ENCODE data around the gene FAM78A.
"Not testable (repeated sequence)": the region's sequence is repeated elsewhere in the genome, so short reads cannot be mapped to it uniquely, and the experiment has no call there.

Gene FAM78A

GRCh38 chr9:131281119-131281965 lies 5.0 kb upstream of the FAM78A start:
- DNase-seq (ENCODE audit: low read depth): no peak

DNA sequence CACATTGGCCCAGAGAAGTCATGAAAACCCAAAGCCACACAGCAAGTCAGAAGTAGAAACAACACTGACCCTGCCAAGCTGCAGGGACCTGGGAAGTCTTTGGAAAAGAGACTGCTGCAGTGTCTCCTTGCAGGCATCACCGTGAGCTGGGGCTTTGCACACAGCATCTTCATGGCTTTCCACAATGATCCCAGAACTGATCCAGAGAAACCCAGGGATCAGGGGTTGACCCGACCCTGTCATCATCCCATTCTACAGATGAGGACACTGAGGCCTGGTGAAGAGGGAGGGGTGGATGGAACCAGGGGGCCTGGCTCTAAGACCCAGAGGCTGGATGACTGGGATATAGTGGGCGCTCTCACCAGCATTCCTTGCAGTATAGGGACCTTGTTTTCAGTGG lies 4.3 kb upstream of the FAM78A start:
- no peak for DNase-seq (ENCODE audit: low read depth)

DNA sequence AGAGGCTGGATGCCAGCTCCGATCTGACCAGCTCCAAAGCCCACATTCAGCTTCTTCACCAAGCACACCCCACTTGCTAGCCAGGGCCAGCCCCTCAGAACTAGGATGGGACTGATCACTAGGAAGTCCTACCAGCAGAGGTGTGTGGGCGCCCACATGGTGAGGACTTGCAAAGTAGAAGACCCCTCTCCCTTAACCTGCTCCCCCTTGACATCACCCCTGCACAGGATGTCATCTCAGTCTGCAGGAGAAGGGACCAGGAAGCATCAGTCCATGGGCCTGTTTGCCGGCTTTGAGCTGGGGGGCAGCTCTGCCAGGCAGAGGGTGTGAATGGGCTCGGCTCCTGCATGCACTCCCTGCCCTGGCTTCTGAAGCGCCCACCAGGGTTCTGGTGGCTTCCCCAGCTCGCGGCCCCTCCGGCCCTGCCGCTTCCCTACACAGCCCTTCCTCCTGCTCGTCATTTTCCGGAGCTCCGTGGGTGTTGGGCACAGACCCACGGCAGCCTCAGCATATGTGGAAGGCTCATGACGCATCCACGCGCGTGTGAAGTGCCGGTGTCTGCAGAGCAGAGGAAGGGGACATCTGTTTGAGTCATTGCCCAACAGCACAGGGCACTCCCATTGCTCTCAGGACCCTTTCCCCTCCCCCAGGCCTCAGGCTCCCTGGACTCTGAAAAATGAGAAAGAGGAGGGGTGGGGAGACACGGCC lies 3.7 kb upstream of the FAM78A start:
- DNase-seq (ENCODE audit: low read depth): no peak

DNA sequence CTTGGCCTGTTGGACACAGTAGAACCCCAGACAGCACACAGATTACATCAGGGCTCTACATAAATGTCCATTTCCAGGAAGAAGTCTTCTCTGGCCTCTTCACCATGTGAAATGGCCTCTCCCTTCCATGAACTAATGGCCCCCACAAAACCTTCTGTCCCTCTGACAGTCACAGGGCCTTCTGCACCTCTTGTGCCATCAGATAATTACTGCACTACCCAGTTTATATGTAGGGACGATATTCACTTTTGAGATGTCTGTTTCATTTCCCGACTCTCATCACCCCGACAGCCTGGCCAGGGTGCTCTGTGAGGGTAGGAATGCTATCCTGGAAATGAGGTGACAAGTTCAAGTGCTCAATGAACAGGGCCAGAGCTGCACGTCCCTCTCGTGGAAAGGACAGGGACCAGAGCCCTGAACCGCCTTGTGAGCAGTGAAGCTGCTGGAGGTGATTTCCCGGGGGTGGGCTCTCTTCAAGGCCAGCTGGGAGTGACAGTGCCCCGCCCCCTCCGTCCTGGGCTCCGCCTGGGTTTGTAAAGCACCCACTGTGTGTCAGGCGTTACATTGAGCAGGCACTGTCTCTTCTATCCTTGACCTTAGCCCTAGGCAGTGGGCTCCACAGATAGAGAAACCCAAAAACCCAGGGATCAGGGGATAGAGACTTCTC lies 3.0 kb upstream of the FAM78A start:
- DNase-seq (ENCODE audit: low read depth): no peak

- no peak for DNase-seq (ENCODE audit: low read depth)
These were observed 2.4 kb upstream of the FAM78A start for GRCh38 chr9:131278702-131279111.

DNA sequence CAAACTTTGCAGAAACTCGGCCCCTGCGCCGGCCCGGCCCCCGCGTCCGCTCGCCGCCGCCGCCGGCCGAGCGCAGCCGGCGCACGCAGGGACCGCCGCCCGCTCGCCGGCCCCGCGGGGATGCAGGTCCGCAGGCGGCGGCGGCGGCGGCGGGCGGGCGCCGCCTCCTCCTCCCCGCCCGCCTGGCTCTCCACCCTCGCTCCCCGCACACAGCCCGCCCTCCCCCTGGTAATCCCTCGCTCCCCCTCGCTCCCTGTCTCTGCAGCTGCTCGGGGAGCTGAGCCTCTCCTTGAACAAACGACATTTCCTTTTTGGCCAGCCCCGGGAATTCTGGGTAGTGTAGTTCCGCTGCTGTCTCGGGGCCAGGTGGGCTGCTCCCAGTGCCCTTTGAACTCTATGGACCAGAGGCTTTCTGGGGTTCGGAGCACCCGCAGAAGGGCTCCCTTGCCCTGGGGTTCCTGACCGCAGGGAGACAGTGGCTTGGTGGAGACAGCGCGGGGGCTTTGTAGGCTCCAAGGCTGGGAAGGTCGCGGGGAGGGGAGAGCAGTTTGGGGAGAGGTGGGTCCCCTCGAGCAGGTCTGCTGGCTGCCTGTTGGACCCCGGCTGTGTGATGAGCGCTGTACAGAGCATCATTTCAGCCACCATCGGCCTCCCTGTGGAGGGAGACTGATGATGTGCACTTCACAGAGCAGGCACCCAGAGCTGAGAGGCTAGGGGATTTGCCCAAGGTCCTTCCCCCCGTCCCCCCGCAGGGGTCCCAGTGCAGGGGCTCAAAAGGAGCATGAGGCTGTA lies 1.8 kb upstream of the FAM78A start:
- peak; percentile 39 for DNase-seq (ENCODE audit: low read depth)

DNA sequence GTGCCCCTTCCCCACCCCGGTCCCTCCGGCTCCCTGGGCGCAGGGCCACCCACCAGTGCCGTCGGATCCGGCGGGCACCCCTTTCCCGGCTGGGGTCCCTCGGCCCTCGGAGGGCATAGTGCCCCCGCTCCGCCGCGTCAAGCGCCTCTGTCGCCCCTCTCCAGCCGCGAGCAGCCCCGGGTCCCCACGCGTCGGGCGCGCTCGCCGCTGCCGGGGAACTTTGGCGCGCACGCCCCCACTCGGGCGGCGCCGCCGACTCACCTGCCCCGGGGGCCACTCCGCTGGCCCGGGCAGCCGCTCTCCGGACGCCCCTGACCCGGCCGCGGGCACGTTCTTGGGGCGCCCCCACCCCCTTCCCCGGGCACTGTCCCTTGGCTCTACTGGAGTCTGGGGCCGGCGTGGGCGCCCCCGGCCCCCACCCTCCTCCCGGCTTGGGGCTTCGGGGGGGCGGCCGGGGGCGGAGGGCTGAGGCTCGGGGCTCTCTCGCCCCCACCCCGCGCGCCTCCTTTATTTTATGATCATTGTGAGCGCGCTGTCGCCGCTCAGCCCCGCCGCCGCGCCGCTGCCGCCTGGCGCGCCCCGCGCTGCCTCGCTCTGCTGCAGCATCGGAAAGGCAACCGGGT lies 1.1 kb upstream of the FAM78A start:
- DNase-seq (ENCODE audit: low read depth): no peak

DNA sequence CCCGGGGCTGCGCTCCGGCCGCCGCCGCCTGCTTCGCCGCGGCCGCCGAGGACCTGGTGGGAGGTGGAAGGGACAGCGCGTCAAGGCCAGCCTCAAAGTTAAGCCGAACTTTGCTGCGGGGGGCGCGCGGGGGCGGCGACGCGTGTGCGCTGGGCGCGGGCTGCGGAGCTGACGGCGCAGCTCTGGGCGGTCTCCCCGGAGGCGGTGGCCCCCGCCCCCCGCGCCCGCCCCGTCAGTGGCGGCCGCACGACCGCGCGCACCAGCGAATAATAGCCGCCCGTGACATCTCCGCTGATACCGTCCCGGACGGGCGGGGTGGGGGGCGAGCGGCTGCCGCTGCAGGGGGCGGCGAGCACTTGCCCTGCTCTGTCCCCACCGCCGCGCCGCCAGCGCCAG lies 579 bp upstream of the FAM78A start:
- DNase-seq (ENCODE audit: low read depth): no peak

DNA sequence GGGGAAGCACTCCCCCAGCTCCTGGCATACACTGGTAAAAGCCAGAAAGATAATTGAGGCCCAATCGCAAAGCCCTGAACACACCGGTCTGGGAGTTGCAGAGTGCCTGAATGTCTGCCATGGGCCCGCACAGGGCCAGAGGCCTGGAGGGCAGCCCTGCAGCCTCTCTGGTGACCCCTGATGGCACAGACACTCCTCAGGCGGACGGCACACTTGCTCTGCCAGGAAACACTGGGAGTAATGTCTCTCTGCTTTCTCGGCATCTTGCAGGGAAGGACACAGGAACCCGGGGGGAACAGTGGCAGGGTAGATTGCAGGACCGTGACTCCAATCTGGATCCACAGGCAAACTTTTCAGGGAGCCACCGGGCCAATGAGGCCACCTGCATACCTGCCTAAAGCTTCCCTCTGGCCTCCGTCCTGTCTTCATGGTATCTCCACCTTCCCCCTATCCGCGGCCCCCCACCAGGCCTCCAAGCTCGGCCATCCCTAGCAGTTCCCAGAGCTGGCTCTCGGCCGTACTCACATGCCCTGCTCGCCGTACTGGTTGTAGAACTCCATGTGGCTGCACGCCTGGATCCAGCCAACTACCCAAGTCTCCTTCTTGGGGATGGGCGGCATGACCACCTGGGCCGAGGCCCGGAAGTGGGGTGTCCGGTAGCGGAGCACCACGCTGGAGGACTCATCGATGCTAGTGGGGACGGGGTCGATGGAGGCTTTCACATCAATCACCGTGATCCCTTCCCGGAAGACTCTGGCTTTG lies 797 bp downstream of the FAM78A start:
- no peak for DNase-seq (ENCODE audit: low read depth)

DNA sequence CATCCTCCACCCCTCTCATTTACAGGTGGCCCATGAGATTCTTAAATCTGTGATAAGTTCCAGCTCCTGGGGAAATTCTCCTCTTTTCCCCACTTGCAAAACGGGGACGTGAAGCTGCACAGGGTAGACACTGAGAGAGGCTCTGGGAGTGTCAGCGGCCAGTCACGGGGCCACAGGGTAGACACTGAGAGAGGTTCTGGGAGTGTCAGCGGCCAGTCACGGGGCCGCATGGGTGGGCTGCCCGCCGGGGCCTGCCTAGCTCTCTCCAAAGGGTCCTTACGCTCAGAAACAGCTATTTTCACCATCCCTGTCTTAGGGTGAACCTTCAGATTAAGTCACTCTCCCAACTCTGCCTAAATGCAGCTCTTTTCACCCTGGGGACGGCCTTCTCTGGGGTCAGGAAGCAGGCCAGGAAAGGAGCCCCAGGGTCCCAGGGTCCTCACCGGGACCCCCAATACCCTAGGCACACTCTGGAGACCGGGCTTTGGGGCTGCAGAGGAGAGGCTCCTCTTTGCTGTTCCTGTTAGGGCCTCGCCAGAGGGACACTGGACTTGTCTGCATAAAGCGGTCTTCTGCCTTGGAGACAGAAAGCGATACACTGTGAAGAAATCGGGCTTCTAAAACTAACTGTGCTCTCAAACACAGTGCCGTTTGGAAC lies 1.5 kb downstream of the FAM78A start:
- DNase-seq (ENCODE audit: low read depth): no peak

- DNase-seq (ENCODE audit: low read depth): no peak
These were observed 2.2 kb downstream of the FAM78A start for GRCh38 chr9:131273856-131274673.

- DNase-seq (ENCODE audit: low read depth): no peak
These were observed 3.0 kb downstream of the FAM78A start for GRCh38 chr9:131273146-131273855.

DNA sequence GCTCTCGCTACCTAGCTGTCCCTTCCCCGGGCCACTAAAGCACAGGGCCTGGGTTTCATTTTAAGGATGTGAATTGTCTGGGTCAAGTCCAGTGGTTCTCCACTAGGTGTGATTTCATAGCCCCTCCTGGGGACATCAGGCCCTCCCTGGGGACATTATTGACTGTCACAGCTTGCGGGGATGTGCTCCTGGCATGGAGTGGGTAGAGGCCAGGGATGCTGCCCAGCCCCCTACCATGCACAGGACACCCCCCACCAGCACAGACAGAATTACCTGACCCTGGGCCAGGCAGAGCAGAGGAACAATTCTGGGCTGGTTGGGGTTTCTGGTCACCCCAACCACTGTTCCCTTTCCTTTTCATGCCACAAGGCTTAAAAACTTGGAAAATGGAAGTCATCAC lies 4.1 kb downstream of the FAM78A start:
- no peak for DNase-seq (ENCODE audit: low read depth)

- no peak for DNase-seq (ENCODE audit: low read depth)
These were observed 4.8 kb downstream of the FAM78A start for GRCh38 chr9:131271506-131271931.

- DNase-seq (ENCODE audit: low read depth): not testable (repeated sequence)
These were observed 5.4 kb downstream of the FAM78A start for GRCh38 chr9:131271016-131271273.

DNA sequence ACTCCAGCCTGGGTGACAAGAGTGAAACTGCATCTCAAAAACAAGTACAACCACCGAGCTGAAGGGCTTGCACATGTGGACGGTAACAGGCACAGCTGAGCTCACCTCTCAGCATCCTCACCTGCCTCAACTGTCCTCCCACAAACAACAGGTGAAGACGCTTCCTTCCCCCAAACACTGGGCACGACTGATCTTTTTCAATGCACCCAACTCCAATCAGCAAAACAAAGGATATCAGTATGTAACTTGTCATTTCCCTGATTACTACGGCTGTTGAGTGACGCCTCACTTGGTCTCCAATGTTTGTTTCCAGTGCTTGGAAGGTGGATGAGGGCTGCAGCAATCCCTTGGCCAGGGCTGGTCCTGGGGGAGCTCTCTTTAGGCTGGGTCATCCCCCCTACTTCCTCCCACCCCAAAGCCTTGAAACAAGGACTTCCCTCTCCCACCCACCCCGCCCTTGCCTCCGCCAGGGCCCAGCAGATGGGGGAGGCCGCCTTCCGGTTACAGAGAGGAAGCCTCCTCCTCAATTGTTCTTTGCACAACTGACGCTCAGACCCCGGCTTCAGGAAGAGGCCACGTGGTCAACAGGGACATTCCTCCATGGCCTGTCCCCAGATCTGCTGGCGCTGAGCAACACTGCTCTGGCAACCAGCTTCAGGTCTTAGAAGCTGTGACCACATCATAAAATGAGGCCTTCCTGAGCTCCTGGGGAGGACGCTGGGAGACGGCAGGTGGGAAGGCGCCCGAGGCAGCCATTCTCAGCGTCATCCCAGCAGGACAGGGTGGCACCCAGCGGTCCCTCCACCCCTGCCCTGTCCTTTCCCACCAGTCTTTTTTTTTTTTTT lies 5.9 kb downstream of the FAM78A start:
- no peak for DNase-seq (ENCODE audit: low read depth)

GRCh38 chr9:131266266-131267229 lies 9.8 kb downstream of the FAM78A start:
- no peak for DNase-seq (ENCODE audit: low read depth)

All from fibroblast of the conjunctiva (primary cell).